Measurements from ENCODE around the gene CA5B.
"Not testable (repeated sequence)": the region's sequence is repeated elsewhere in the genome, so short reads cannot be mapped to it uniquely, and the experiment has no call there.

CA5B gene

GRCh38 chrX:15813416-15813815 lies 75.3 kb downstream of the CA5B start:
- no peak for DNase-seq

- no peak for DNase-seq
Measured at GRCh38 chrX:15814771-15815365, 76.8 kb downstream of the CA5B start.

GRCh38 chrX:15815779-15816437 lies 77.8 kb downstream of the CA5B start:
- peak in 2 of 51 donors; percentile 0 to 2 for DNase-seq

GRCh38 chrX:15816438-15816809 lies 78.4 kb downstream of the CA5B start:
- no peak for DNase-seq

GRCh38 chrX:15816886-15817285 lies 78.8 kb downstream of the CA5B start:
- no peak for DNase-seq

- DNase-seq: peak in 1 of 51 donors; percentile 0
Measured at GRCh38 chrX:15820106-15821073, 82.3 kb downstream of the CA5B start.

- no peak for DNase-seq
Measured at GRCh38 chrX:15822922-15823321, 84.9 kb downstream of the CA5B start.

GRCh38 chrX:15825936-15826335 lies 87.9 kb downstream of the CA5B start:
- DNase-seq: no peak

GRCh38 chrX:15829217-15829616 lies 91.1 kb downstream of the CA5B start:
- DNase-seq: no peak

- not testable (repeated sequence) for DNase-seq
Measured at GRCh38 chrX:15831347-15831746, 93.3 kb downstream of the CA5B start.

- no peak for DNase-seq
Measured at GRCh38 chrX:15834053-15834452, 96.0 kb downstream of the CA5B start.

GRCh38 chrX:15834827-15835595 lies 96.9 kb downstream of the CA5B start:
- no peak for DNase-seq
